Activated T-helper 2 cell treated with anti-CD3 and anti-CD28 coated beads, Interferon-gamma antibody, Interleukin-2, Interleukin-4, amounts not matched to agents 10 μg/mL and 5 μg/mL and 100 μg/mL, durations not matched to agents 14 hours and 24 hours and 36 hours (primary cell): ENCODE data around the gene CD3E. TPM values are rescaled to one million over a fixed set of nuclear protein-coding genes. Genes with fewer than 3 reads are reported as not detected.
A peak's percentile ranks its signal among the peaks of the same experiment; 100 is the strongest.

Experiments used
- DNase-seq: peaks from one replicate; pipeline ENCODE4 v3.0.0; 2021; ENCODE audit warnings: low spot score
- H3K27ac Mint-ChIP-seq: one replicate; pipeline ENCODE4 v1.8.0; 2021; ENCODE audit warnings: mixed read lengths
- H3K27me3 Mint-ChIP-seq: one replicate; pipeline ENCODE4 v1.8.0; 2021; ENCODE audit warnings: low read depth, mixed read lengths
- H3K36me3 Mint-ChIP-seq: one replicate; pipeline ENCODE4 v1.8.0; 2021; ENCODE audit warnings: low read depth, mixed read lengths
- H3K4me1 Mint-ChIP-seq: one replicate; pipeline ENCODE4 v1.8.0; 2021; ENCODE audit warnings: low read depth, mixed read lengths
- H3K4me3 Mint-ChIP-seq: one replicate; pipeline ENCODE4 v1.8.0; 2021; ENCODE audit warnings: low read depth, mild to moderate bottlenecking, moderate library complexity, mixed read lengths
- H3K9me3 Mint-ChIP-seq: one replicate; pipeline ENCODE4 v1.8.0; 2021; ENCODE audit warnings: mixed read lengths
- intact Hi-C: fragments of 100-400 bp; cut with micrococcal nuclease; formaldehyde crosslinking; loops from one replicate; pipeline ENCODE4 v1.15.1; 2023
- total RNA-seq: library from RNA; stranded (reverse); gene quantifications from 2 replicates; pipeline ENCODE4 v1.2.3, GENCODE V29; 2022

CD3E gene
- 518 and 529 TPM in 2 replicates for total RNA-seq

DNA sequence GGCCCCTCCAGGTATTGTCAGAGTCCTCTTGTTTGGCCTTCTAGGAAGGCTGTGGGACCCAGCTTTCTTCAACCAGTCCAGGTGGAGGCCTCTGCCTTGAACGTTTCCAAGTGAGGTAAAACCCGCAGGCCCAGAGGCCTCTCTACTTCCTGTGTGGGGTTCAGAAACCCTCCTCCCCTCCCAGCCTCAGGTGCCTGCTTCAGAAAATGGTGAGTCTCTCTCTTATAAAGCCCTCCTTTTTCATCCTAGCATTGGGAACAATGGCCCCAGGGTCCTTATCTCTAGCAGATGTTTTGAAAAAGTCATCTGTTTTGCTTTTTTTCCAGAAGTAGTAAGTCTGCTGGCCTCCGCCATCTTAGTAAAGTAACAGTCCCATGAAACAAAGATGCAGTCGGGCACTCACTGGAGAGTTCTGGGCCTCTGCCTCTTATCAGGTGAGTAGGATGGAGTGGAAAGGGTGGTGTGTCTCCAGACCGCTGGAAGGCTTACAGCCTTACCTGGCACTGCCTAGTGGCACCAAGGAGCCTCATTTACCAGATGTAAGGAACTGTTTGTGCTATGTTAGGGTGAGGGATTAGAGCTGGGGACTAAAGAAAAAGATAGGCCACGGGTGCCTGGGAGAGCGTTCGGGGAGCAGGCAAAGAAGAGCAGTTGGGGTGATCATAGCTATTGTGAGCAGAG lies at the start of gene CD3E:
CD3E (plus strand) TSS at position 163 of the 681 bp plus-strand sequence; CDS start at position 386, 223 bp downstream.
- Mint-ChIP-seq H3K27ac (peak within 1 kb of the TSS; percentile 100), H3K9me3 (no peaks in the 10 kb centered on the region), H3K36me3 (peaks cover 48% of the 10 kb centered on the region), H3K27me3 (no peaks in the 10 kb centered on the region), H3K4me3 (peak within 1 kb of the TSS; percentile 89), H3K4me1 (peaks cover 47% of the 10 kb centered on the region)
- DNase-seq: peak; percentile 64
- intact Hi-C loops: loop anchor here (1.0 to 5.0 kb wide), 3 partner anchors 34 to 268 kb away; partner anchors contain the start of gene ARCN1

GRCh38 chr11:118258410-118258809 lies 46.1 kb upstream of the CD3E start:
- Mint-ChIP-seq H3K27me3 (no peaks in the 10 kb centered on the region), H3K4me1 (peaks cover 35% of the 10 kb centered on the region), H3K27ac (no peak overlapping the region)

DNA sequence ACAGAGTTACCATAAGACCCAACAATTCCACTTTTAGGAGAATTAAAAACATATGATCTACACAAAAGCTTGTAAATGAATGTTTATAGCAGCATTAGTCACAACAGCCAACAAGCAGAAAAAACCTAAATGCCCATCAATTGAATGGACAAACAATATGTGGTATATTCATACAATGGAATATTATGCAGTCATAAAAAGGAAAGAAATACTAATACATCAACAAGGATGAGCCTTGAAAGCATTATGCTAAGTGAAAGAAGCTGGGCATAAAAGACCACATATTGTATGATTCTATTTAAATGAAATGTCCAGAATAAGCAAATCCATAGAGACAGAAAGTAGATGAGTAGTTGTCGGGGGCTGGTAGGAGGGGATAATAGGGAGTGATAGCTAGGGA lies 45.4 kb upstream of the CD3E start:
- Mint-ChIP-seq H3K36me3 (peaks cover 49% of the 10 kb centered on the region), H3K4me1 (peaks cover 41% of the 10 kb centered on the region), H3K27ac (no peak overlapping the region), H3K9me3 (peaks cover 5% of the 10 kb centered on the region), H3K27me3 (no peaks in the 10 kb centered on the region), H3K4me3 (no peak overlapping the region)
- no peak for DNase-seq
- intact Hi-C loops: no loop called here

More at GRCh38 chr11:118258410-118258809, 46.1 kb upstream of the CD3E start:
- peaks cover 5% of the 10 kb centered on the region for H3K9me3 Mint-ChIP-seq
- peaks cover 49% of the 10 kb centered on the region for H3K36me3 Mint-ChIP-seq
- intact Hi-C loops: no loop called here
- DNase-seq: no peak
- no peak overlapping the region for H3K4me3 Mint-ChIP-seq

GRCh38 chr11:118260353-118260752 lies 44.2 kb upstream of the CD3E start:
- peaks cover 7% of the 10 kb centered on the region for H3K27me3 Mint-ChIP-seq
- peaks cover 5% of the 10 kb centered on the region for H3K9me3 Mint-ChIP-seq
- H3K36me3 Mint-ChIP-seq: peaks cover 45% of the 10 kb centered on the region
- H3K4me1 Mint-ChIP-seq: peaks cover 49% of the 10 kb centered on the region
- H3K27ac Mint-ChIP-seq: no peak overlapping the region
- H3K4me3 Mint-ChIP-seq: no peak overlapping the region
- intact Hi-C loops: no loop called here
- no peak for DNase-seq

DNA sequence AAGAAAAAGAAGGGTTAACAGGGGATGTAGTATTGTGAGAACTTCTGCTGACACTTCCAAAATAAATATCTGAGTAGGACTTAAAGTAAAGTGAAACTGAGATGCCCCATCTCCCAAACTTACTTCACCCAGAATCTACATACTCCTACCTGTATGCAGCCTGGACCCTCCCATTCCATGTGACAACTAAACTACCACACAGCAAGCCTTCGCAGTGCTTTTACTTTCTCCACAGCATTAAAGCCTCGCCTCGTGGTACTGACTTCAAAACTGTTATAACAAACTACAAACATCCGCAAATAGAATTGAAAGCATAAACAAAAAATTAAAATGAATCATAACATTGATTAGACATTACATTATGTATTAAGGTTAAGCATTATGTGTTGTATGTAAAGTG lies 41.4 kb upstream of the CD3E start:
- Mint-ChIP-seq H3K36me3 (peaks cover 30% of the 10 kb centered on the region), H3K27ac (no peak overlapping the region), H3K9me3 (peaks cover 5% of the 10 kb centered on the region), H3K27me3 (peaks cover 7% of the 10 kb centered on the region), H3K4me1 (peaks cover 55% of the 10 kb centered on the region), H3K4me3 (peak overlapping the region; percentile 87)
- DNase-seq: no peak
- intact Hi-C loops: no loop called here

DNA sequence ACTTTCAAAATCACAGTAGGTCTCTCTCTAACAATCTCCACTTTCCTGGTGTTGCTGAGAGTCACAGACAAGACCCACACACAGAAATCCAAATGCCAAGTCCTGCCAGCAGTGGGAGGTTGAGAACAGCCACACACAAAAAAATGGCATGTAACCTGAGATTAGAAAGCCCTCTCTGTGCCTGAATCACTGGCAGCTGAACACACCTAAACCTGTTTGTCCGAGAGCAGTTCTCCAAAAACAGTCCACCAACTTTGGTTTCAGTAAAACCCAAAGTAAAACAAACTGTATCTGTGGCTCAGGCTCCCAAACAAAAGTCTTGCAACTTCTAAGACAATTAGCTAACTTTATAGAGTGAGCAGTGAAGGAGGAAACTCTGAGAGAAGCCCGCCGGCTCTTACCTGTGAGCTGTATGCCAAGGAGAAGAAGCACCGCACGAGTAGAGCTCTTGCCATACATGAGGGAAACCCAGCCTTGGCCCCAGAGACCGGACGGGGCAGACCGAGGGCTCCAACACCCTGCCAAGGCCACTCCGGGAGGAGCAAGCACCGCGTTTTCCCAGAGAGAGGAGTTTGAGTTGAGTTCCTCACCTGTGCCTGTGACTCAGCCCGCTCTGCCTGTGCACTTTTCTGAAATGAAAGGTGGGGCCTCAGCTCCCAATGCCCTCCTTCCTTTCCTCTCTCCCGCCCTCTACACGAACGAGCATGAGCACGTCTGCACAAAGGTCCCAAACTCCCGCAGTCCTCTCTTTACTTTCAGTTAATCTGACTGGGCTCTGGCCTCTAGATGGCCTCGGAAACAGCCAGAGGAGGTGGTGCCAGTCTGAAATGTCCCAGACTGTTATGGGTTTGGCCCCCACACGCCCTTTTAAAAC lies 40.6 kb upstream of the CD3E start, which contains the start of gene MPZL2:
MPZL2 (minus strand) TSS at position 603 of the 874 bp plus-strand sequence; CDS start at position 459, 144 bp downstream.
- Mint-ChIP-seq H3K36me3 (peaks cover 22% of the 10 kb centered on the region), H3K27ac (peak within 1 kb of the TSS; percentile 71), H3K27me3 (peaks cover 7% of the 10 kb centered on the region), H3K9me3 (peaks cover 4% of the 10 kb centered on the region), H3K4me3 (peak within 1 kb of the TSS; percentile 87), H3K4me1 (peaks cover 50% of the 10 kb centered on the region)
- DNase-seq: no peak
- intact Hi-C loops: loop anchor here (2.0 kb wide), 1 partner anchor 23 kb away; no protein-coding TSS in a partner anchor

DNA sequence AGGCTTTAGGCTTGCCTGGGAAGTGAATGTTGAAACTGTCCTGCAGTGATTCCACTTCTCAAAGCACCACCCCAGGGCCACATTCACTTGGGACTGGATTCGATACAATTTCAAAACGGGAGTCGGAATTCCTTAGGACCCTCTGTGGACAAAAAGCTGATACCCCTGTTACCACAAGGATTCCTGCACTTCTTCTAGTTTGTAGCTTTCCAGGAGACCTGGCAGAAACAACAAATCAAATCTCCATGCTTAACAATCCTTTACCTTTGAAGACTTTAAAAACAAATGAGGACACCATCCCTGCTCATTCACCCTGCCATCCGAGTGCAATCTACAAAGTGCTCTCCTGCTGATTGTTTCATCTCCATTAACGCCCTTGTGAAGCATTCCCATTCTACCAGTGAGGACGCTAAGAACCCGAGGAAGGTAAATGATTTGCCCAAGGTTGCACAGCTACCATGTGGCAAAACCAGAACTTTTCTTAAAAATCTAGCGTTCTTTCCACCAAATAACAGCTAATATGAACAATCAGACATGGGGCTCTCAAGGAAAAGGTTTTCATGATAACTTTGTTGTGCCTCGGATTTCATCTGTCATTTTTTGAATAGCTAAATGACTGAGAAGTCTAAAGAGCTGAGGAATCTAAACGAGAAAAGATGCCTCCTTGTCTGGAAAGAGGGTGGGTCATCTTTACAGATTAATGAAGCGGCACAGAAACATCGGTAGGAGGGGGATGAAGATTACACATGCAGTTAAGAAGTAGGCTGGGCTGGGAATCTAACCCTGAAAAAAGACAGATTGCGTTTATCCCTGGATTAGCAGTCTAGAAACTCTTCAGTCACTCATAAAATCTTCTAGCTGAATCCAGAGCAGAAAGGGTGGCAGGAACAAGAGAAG lies 39.7 kb upstream of the CD3E start:
- Mint-ChIP-seq H3K4me3 (peak overlapping the region; percentile 87), H3K36me3 (peaks cover 14% of the 10 kb centered on the region), H3K27ac (peak overlapping the region; percentile 19), H3K27me3 (peaks cover 7% of the 10 kb centered on the region), H3K4me1 (peaks cover 50% of the 10 kb centered on the region), H3K9me3 (no peaks in the 10 kb centered on the region)
- intact Hi-C loops: loop anchor here (2.0 kb wide), 1 partner anchor 22 kb away; no protein-coding TSS in a partner anchor
- DNase-seq: no peak

DNA sequence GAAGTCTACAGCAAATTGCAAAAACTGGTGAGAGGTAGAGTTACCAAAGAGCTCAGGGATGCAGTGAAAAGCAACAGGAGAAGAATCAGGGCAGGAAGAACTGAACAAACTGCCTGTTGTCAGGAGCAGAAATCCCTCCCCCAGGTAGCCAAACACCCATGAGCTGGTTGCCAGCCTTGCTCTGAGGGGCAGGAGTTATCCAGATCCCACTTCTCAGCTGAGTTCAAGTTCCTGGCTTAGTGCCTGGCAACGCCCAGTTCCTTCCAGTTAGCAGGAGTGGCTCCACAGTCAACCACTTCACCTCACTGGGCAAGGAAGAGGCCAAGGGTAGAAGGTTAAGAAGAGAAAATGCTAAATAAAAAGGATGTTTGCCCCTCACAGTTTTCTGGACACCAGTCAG lies 38.6 kb upstream of the CD3E start:
- Mint-ChIP-seq H3K9me3 (no peaks in the 10 kb centered on the region), H3K4me1 (peaks cover 46% of the 10 kb centered on the region), H3K4me3 (no peak overlapping the region), H3K27ac (no peak overlapping the region), H3K27me3 (peaks cover 7% of the 10 kb centered on the region), H3K36me3 (peaks cover 11% of the 10 kb centered on the region)
- DNase-seq: no peak
- intact Hi-C loops: loop anchor here (2.0 kb wide), 1 partner anchor 21 kb away; no protein-coding TSS in a partner anchor

- no peak overlapping the region for H3K4me3 Mint-ChIP-seq
- peaks cover under 1% of the 10 kb centered on the region for H3K36me3 Mint-ChIP-seq
- peaks cover 7% of the 10 kb centered on the region for H3K27me3 Mint-ChIP-seq
- H3K4me1 Mint-ChIP-seq: peaks cover 34% of the 10 kb centered on the region
- DNase-seq: no peak
- intact Hi-C loops: no loop called here
- no peaks in the 10 kb centered on the region for H3K9me3 Mint-ChIP-seq
- no peak overlapping the region for H3K27ac Mint-ChIP-seq
Measured at GRCh38 chr11:118267486-118267885, 37.0 kb upstream of the CD3E start.

DNA sequence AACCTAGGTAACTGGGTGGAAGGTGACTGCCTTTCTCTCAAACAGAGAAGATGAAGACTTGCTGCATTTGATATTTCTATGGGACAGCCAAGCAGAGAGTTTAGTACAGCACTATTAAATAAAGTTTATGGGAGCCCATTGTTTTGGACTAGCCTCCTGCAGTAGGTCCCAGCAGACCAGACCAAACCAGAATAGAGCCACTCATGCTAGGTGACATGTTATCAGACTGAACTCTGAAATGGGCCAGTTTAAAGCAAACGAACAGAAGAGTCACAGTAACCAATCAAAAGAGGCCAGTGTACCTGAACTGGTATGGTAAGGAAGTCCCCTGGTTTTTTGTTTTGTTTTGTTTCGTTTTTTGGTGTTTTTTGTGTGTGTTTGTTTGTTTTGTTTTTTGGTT lies 32.5 kb upstream of the CD3E start:
- Mint-ChIP-seq H3K27ac (no peak overlapping the region), H3K9me3 (no peaks in the 10 kb centered on the region), H3K4me1 (peaks cover 25% of the 10 kb centered on the region), H3K36me3 (no peaks in the 10 kb centered on the region), H3K4me3 (no peak overlapping the region), H3K27me3 (peaks cover 2% of the 10 kb centered on the region)
- intact Hi-C loops: no loop called here
- DNase-seq: no peak

DNA sequence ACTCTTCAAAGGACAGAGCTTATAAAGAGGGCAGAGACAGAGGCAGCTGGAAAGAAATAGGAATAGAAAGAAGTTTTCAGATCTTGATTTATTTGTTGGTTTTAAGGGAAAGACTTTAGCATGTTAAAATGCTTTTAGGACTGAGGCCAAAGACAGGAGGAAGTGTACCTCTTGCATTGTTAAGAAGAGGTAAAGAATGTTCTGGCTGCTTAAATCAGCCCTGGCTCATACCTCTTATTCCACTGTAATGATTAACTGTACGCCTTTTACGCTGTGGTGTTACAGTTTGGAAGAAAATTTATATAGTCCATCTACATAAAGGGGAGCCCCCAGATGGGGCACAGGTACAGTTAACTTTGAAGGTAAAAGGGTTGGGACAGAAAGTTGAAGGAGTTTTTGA lies 30.3 kb upstream of the CD3E start:
- Mint-ChIP-seq H3K27ac (no peak overlapping the region), H3K9me3 (no peaks in the 10 kb centered on the region), H3K4me1 (peaks cover 35% of the 10 kb centered on the region), H3K27me3 (peaks cover 2% of the 10 kb centered on the region), H3K4me3 (no peak overlapping the region), H3K36me3 (no peaks in the 10 kb centered on the region)
- no peak for DNase-seq
- intact Hi-C loops: no loop called here

GRCh38 chr11:118275176-118275575 lies 29.4 kb upstream of the CD3E start:
- no peaks in the 10 kb centered on the region for H3K9me3 Mint-ChIP-seq
- DNase-seq: no peak
- H3K36me3 Mint-ChIP-seq: no peaks in the 10 kb centered on the region
- peaks cover 36% of the 10 kb centered on the region for H3K4me1 Mint-ChIP-seq
- peaks cover 2% of the 10 kb centered on the region for H3K27me3 Mint-ChIP-seq
- peak overlapping the region; percentile 3 for H3K27ac Mint-ChIP-seq
- intact Hi-C loops: no loop called here
- no peak overlapping the region for H3K4me3 Mint-ChIP-seq
